Putamen (tissue), 1 donor: ENCODE measurements around the gene DIP2C.
"Not testable (repeated sequence)": the region's sequence is repeated elsewhere in the genome, so short reads cannot be mapped to it uniquely, and the experiment has no call there.

Experiments
- DNase-seq: peaks from one replicate; pipeline ENCODE4 v3.0.0-alpha.2; 2016; ENCODE audit warnings: low spot score

The DIP2C gene

DNA sequence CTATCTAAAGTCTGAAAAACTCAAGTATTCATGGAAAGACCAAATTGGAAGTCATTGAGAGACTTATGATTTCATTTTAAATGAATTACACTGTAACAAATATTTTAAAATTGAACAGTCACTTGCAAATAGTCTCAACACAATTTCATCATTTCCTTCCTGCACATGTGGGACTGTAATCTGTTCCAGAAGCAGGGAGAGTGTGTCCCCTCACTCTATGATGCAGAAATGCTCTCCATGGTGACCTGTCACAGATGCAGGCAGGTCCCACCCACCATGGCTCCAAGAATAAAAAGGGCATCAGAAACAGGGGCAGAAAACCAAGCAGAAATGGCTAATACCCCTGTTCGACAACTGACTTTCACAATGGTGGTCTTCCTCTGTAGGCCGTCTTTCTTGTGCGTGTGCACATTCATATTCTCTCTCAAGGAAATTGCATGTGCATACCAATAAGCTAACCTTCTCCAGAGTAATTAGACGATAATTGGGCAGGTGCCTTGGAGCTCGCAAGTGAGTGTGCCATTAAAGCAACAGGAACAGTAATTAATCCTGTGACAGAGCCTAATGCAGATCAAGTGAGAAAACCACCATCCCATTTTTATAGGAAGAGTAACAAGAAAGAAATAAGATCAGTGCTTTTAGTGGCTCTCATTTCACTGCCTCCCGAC is 383.3 kb downstream of the DIP2C start:
- no peak for DNase-seq

- no peak for DNase-seq
Observed at GRCh38 chr10:305034-305433, 384.4 kb downstream of the DIP2C start.

GRCh38 chr10:301536-301935 is 387.9 kb downstream of the DIP2C start:
- DNase-seq = no peak

DNA sequence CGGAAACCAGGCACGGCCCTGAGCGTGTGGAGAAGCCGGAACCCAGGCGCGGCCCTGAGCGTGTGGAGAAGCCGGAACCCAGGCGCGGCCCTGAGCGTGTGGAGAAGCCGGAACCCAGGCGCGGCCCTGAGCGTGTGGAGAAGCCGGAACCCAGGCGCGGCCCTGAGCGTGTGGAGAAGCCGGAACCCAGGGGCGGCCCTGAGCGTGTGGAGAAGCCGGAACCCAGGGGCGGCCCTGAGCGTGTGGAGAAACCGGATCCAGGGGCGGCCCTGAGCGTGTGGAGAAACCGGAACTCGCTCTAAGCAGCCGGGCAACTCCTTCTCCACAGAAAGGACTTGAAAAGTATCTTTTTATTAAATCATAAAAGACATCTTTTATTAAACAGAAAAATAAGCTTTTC is 388.9 kb downstream of the DIP2C start:
- not testable (repeated sequence) for DNase-seq

GRCh38 chr10:299969-300368 is 389.5 kb downstream of the DIP2C start:
- no peak for DNase-seq

DNA sequence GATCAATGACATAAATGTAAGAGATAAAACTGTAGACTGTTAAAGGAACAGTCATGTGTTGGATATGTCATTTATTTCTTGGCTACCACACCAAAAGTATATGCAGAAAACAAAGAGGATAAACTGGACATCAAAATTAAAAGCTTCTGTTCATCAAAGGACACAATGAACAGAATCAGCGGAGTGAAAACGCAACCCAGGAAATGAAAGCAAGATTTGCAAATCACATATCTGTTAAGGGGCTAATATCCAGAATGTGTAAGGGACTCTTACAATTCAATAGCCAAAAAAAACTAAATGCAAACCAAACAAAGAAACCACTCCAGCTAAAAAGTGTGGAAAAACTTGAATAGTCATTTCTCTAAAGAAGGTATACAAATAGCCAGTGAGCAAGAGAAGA is 390.0 kb downstream of the DIP2C start:
- DNase-seq = no peak

- DNase-seq = no peak
Observed at GRCh38 chr10:298033-298432, 391.4 kb downstream of the DIP2C start.

DNA sequence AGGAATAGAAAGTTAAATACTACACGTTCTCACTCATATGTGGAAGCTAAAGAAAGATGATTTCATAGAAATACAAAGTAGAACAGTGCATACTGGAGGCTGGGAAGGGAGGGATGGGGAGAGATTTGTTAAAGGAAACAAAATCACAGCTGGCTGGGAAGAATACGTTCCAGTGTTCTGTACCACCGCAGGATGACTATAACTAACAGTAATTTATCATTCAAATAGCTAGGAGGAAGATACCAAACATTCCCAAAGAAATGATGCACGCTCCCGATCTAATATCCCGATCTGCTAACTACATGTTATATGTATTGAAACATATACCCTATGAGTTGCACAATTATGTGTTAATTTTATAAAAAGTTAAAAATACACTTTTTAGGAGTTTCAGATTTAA is 391.9 kb downstream of the DIP2C start:
- no peak for DNase-seq

GRCh38 chr10:293636-294035 is 395.8 kb downstream of the DIP2C start:
- DNase-seq = no peak

- no peak for DNase-seq
Observed at GRCh38 chr10:290026-290725, 399.3 kb downstream of the DIP2C start.

- DNase-seq = no peak
Observed at GRCh38 chr10:289581-289980, 399.9 kb downstream of the DIP2C start.

DNA sequence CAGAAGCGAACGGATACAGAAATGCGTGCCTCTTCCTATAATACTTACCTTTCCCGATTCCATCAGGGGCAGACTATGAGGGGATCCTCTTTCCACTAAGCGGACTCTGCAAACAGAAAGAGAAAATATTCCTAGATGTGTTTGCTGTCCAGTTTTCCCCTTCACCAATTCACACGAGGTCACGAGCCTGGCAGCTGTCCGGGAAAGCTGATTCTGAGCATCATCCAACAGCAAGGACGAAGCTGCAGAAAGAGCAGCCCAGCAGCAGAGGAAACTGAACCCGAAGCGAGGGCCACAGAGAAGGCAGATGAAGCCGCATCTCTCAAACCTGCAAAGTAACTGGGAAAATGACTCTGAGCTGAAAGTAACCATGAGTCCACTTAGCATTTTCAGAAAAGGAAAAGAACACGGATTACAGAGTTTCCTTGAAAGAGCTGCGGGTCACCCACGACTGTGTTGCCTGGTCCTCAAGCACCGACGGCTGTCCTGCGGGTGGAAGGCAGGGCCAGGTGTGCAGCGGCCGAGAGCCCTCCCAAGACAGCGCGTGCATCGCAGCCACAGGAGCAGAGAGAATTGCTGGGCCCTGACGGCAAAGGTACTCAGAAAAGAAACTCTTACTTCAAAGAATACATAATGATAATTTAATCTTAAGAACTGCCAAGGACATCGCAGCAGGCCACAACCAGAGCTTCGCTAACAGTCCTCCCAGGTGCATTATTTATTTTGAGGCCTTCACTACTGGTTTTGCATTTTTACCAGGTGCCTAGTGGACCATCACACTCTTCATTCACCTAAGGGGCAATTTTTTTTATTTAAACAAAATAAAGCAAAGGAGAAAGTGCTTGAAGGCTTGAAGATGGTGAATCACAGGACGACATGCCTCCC is 400.9 kb downstream of the DIP2C start:
- DNase-seq = no peak

- DNase-seq = no peak
Observed at GRCh38 chr10:287814-288213, 401.7 kb downstream of the DIP2C start.

DNA sequence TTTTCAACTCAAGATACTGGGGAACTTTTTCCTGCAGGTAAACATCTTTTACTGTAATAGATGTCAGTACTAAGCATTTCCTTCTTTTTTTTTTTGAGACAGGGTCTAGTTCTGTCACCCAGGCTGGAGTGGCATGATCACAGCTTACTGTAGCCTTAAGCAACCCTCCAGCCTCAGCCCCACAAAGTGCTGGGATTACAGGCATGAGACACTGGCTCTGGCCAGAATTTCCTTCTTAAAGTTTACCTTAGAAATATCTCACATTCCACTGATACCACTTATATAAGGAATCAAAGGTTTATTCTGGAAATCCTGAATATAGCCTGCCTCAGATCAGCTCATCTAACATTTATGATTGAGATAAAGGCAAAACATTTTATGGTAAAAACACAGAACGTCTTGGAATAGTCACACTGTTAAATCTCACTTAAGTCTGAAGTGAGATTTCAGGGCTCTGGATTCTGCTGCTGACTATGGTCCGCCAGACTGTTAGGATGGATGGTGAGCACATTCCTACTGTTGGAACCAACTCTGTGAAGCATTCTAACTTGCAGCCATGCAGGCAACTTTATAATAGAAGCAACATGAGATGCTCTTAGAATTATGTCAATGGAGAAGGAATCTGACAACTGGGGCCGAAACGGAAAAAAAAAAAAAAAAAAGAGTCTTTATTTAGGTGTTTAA is 402.3 kb downstream of the DIP2C start:
- DNase-seq = no peak

- DNase-seq = no peak
Observed at GRCh38 chr10:285216-285615, 404.3 kb downstream of the DIP2C start.

DNA sequence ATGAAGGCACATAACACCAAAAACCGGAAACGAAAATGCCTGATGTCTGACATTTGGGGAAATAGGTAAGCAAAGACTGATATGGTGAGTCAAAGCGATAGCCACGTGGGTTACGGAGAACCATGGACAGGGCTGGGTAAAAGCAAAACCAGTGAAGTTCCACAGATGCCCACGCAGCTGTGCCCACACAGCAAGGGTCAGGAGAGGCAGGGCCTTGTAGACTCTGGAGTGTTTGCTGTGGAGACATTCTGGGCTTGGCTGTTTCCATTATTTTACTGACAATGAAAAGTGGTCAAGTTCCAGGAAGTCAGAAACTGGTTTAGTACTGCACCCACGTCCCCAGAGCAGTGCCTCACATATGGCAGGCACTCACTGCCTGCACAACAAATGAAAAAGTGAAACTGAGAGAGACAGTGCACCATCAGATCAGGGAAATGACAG is 405.5 kb downstream of the DIP2C start:
- no peak for DNase-seq

- DNase-seq = no peak
Observed at GRCh38 chr10:283140-283479, 406.4 kb downstream of the DIP2C start.

DNA sequence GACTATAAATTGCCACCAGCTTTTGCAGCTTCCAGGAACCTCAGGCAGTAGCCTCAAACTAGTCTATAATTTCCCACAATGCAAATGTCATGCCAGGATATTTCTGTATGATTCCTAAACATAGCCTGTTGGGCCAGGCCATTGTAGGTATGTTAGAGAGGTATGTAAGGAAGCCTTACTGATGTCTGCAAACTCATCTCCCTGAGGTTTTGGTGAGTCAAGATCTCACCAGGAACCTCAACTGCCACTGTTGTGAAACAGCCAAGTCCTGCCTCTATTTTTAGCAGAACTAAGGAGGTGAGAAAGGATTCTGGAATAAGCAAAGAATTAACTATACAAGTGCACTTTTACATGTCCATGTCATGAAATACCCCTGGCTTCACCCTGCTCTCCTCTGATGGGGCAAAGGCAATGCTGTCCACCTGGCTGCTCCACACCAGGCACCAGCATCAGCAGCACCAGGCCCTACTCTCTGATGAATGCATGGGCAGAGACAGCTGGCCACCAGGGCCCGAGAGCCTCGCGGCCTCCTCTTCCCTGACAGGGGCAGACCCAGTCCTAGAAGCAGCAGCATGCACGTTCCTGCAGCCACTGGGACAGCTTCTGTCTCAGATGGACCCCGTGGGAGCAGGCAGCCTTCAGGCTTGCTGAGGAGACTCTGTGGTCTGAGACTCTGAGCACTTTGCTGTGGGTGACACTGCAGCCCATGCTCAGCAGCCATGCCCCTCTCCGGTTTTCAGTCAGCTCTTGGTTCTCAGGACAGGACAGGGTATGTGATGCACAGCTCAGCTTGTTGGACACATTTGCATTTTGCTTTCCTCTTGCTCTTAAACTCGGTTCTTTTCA is 407.0 kb downstream of the DIP2C start:
- DNase-seq = no peak

- no peak for DNase-seq
Observed at GRCh38 chr10:279655-280054, 409.8 kb downstream of the DIP2C start.

GRCh38 chr10:279232-279631 is 410.2 kb downstream of the DIP2C start:
- no peak for DNase-seq

GRCh38 chr10:278707-279106 is 410.8 kb downstream of the DIP2C start:
- no peak for DNase-seq
